Endodermal cell (in vitro differentiated cells): Measurements from ENCODE around the gene TMEM164. TPM values are rescaled to one million over a fixed set of nuclear protein-coding genes. Genes with fewer than 3 reads are reported as not detected.

Source experiments
- DNase-seq: peaks from one replicate; pipeline ENCODE4 v3.0.0-alpha.2; 2017
- H3K27ac ChIP-seq: 2 replicates; pipeline ENCODE4 v1.5.1; 2013; ENCODE audit warnings: mild to moderate bottlenecking, low read depth, low read length, moderate library complexity
- H3K27me3 ChIP-seq: 2 replicates; pipeline ENCODE4 v1.6.1; 2013; ENCODE audit warnings: mild to moderate bottlenecking, low read length, moderate library complexity; ENCODE audit not compliant: insufficient read depth, control insufficient read depth, poor library complexity, severe bottlenecking
- H3K36me3 ChIP-seq: 2 replicates; pipeline ENCODE4 v1.7.0; 2013; ENCODE audit warnings: mild to moderate bottlenecking, low read length, moderate library complexity; ENCODE audit not compliant: control insufficient read depth, insufficient read depth
- H3K4me1 ChIP-seq: one replicate; pipeline ENCODE4 v1.7.0; 2013; ENCODE audit warnings: low read length; ENCODE audit not compliant: control insufficient read depth, insufficient read depth
- H3K4me3 ChIP-seq: 2 replicates; pipeline ENCODE4 v1.5.1; 2013; ENCODE audit warnings: mild to moderate bottlenecking, low read length, moderate library complexity
- H3K9ac ChIP-seq: 2 replicates; pipeline ENCODE4 v1.6.1; 2013; ENCODE audit warnings: mild to moderate bottlenecking, low read length, moderate library complexity; ENCODE audit not compliant: poor library complexity, severe bottlenecking; ENCODE audit errors: extremely low read depth
- H3K9me3 ChIP-seq: 2 replicates; pipeline ENCODE4 v1.6.1; 2013; ENCODE audit warnings: mild to moderate bottlenecking, low read length, moderate library complexity; ENCODE audit not compliant: control insufficient read depth
- H3K27ac Mint-ChIP-seq: 2 replicates; pipeline ENCODE4 v1.8.0; 2020; ENCODE audit warnings: mixed read lengths
- H3K27me3 Mint-ChIP-seq: 2 replicates; pipeline ENCODE4 v1.8.0; 2021; ENCODE audit warnings: mild to moderate bottlenecking, mixed read lengths; ENCODE audit not compliant: insufficient read depth
- H3K36me3 Mint-ChIP-seq: 2 replicates; pipeline ENCODE4 v1.8.0; 2020; ENCODE audit warnings: low read depth, mixed read lengths
- H3K4me1 Mint-ChIP-seq: 2 replicates; pipeline ENCODE4 v1.8.0; 2020; ENCODE audit warnings: mixed read lengths
- H3K4me3 Mint-ChIP-seq: 2 replicates; pipeline ENCODE4 v1.8.0; 2020; ENCODE audit warnings: mild to moderate bottlenecking, moderate library complexity, mixed read lengths
- H3K9me3 Mint-ChIP-seq: 2 replicates; pipeline ENCODE4 v1.8.0; 2020; ENCODE audit warnings: mild to moderate bottlenecking, mixed read lengths
- WGBS, 2 experiments: methylation state at CpG; one replicate each; pipeline versions ENCODE4 v1.1.5 to v1.1.7; 2013; ENCODE audit warnings: missing lambda C conversion rate in 2 of 2, mixed read lengths in 1 of 2; ENCODE audit not compliant: insufficient coverage in 1 of 2, insufficient read length in 1 of 2; 5-methylcytosine and 5-hydroxymethylcytosine counted together
- total RNA-seq, 2 donors: library from RNA; stranded (reverse); fragmentation: NEBNext Ultra II Directional in 1 of 2; extraction: Animal tissue kit (Norgen Biotek cat#: 25700) in 1 of 2; gene quantifications; 2 replicates in 1 of 2; 3 replicates in 1 of 2; pipeline ENCODE4 v1.2.1, GENCODE V29; 2021
- TF ChIP-seq, protein P1 (sequence below): fragments of 200-600 bp; sonication (generic); conservative IDR thresholded peaks from 2 replicates; pipeline ENCODE4 v1.5.0; 2021; ENCODE audit warnings: antibody characterized with exemption, mild to moderate bottlenecking

The TMEM164 gene
- total RNA-seq, 2 donors from 2014 or later: 30.4 to 50.7 TPM

DNA sequence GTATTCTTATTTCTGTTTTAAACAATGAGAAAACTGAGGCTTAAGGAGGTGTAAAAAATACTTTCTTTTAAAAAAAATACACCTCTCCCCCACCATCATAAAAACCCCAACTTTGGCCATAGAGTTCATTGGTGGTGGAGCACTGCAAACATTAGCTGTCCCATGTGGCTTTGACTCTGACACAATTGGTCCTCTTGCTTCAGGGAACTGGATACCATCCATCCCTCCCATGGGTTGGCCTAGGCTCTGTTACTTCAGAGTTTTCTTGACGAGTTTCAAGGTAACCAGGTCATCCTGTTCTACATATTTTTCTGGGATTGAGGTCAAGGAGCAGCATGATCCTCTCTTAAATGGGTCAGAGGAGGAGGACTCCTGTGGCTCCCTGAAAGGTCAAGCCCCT, 50.5 kb downstream of the TMEM164 start:
- Mint-ChIP-seq H3K27ac (no peak overlapping the region), H3K4me3 (no peak overlapping the region), H3K27me3 (peaks cover 7% of the 10 kb centered on the region), H3K36me3 (peaks cover 16% of the 10 kb centered on the region), H3K4me1 (peaks cover 2% of the 10 kb centered on the region), H3K9me3 (no peaks in the 10 kb centered on the region)
- WGBS, 2 experiments: 89% methylated on average over 1 of the region's 1 CpG; no CpG with 5 or more reads in 1 of the 2 experiments
- no peak overlapping the region for H3K27ac ChIP-seq
- no peaks in the 10 kb centered on the region for H3K9me3 ChIP-seq
- no peak overlapping the region for H3K9ac ChIP-seq
- no peaks in the 10 kb centered on the region for H3K4me1 ChIP-seq
- no peak for DNase-seq
- TF ChIP-seq, protein P1, sequence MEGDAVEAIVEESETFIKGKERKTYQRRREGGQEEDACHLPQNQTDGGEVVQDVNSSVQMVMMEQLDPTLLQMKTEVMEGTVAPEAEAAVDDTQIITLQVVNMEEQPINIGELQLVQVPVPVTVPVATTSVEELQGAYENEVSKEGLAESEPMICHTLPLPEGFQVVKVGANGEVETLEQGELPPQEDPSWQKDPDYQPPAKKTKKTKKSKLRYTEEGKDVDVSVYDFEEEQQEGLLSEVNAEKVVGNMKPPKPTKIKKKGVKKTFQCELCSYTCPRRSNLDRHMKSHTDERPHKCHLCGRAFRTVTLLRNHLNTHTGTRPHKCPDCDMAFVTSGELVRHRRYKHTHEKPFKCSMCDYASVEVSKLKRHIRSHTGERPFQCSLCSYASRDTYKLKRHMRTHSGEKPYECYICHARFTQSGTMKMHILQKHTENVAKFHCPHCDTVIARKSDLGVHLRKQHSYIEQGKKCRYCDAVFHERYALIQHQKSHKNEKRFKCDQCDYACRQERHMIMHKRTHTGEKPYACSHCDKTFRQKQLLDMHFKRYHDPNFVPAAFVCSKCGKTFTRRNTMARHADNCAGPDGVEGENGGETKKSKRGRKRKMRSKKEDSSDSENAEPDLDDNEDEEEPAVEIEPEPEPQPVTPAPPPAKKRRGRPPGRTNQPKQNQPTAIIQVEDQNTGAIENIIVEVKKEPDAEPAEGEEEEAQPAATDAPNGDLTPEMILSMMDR: no peak
- no peaks in the 10 kb centered on the region for H3K36me3 ChIP-seq
- H3K4me3 ChIP-seq: no peak overlapping the region
- no peaks in the 10 kb centered on the region for H3K27me3 ChIP-seq

DNA sequence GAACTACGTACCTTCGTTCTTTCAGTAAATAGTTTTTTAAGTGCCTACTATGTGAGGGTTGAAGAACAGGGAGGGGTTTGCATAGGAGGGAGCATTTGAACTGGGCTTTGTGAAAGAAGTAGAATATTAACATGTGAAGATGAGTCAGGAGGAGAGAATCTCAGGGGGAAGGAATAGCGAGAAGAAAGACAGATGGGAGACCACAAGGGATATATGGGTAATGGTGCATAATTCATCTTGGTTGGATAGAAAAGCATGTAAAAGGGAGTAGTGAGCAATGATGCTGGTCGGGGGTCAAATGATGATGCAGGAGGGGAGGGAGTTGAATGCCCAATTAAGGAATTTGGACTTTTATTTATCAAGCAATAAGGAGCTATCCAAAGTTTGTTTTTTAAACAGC, 52.7 kb downstream of the TMEM164 start:
- Mint-ChIP-seq H3K4me1 (no peaks in the 10 kb centered on the region), H3K4me3 (no peak overlapping the region), H3K27ac (no peak overlapping the region), H3K9me3 (no peaks in the 10 kb centered on the region), H3K27me3 (no peaks in the 10 kb centered on the region), H3K36me3 (peaks cover 19% of the 10 kb centered on the region)
- Histone ChIP-seq H3K36me3 (no peaks in the 10 kb centered on the region), H3K27me3 (no peaks in the 10 kb centered on the region), H3K9ac (no peak overlapping the region), H3K4me1 (no peaks in the 10 kb centered on the region), H3K27ac (no peak overlapping the region), H3K9me3 (no peaks in the 10 kb centered on the region), H3K4me3 (no peak overlapping the region)
- WGBS, 2 experiments: 100% methylated on average over 2 to 4 of the region's 4 CpGs
- DNase-seq: no peak
- TF ChIP-seq, protein P1: no peak

DNA sequence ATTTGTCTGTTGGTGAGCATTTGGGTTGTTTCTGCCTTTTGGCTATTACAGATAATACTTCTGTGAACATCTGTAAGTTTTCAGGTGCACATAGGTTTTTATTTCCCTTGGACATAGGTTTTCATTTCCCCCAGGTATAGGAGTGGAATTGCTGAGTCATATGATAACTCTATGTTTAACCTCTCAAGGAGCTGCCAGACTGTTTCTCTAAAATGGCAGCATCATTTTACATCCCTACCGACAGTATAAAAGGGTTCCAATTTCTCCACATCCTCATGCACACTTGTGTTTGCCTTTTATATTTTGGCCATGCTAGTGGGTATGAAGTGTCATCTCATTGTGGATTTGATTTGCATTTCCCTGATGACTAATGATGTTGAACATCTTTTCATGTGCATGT, 53.5 kb downstream of the TMEM164 start:
- no CpG with 5 or more reads among the region's 1 CpG for WGBS, 2 experiments
- Mint-ChIP-seq H3K9me3 (no peaks in the 10 kb centered on the region), H3K27ac (no peak overlapping the region), H3K27me3 (no peaks in the 10 kb centered on the region), H3K4me3 (no peak overlapping the region), H3K36me3 (peaks cover 22% of the 10 kb centered on the region), H3K4me1 (no peaks in the 10 kb centered on the region)
- no peak for DNase-seq
- no peak overlapping the region for H3K9ac ChIP-seq
- no peaks in the 10 kb centered on the region for H3K36me3 ChIP-seq
- no peak overlapping the region for H3K27ac ChIP-seq
- H3K4me3 ChIP-seq: no peak overlapping the region
- no peaks in the 10 kb centered on the region for H3K9me3 ChIP-seq
- no peaks in the 10 kb centered on the region for H3K4me1 ChIP-seq
- TF ChIP-seq, protein P1: no peak
- no peaks in the 10 kb centered on the region for H3K27me3 ChIP-seq
